H4 (cell line): ENCODE measurements around the gene TFDP2. TPM values are rescaled to one million over a fixed set of nuclear protein-coding genes. Genes with fewer than 3 reads are reported as not detected.
"Not testable (repeated sequence)": the region's sequence is repeated elsewhere in the genome, so short reads cannot be mapped to it uniquely, and the experiment has no call there.

ENCODE experiments used
- DNase-seq: peaks from one replicate; pipeline ENCODE4 v3.0.0-alpha.2; 2015; ENCODE audit warnings: low spot score
- total RNA-seq: library from RNA; depleted of rRNA; stranded (reverse); fragments of >200 nt; shearing (Covaris generic); gene quantifications from 2 replicates; pipeline ENCODE4 v1.2.3, GENCODE V29; 2014; rRNA removed

TFDP2 gene
- 66.5 and 71.4 TPM in 2 replicates for total RNA-seq

DNA sequence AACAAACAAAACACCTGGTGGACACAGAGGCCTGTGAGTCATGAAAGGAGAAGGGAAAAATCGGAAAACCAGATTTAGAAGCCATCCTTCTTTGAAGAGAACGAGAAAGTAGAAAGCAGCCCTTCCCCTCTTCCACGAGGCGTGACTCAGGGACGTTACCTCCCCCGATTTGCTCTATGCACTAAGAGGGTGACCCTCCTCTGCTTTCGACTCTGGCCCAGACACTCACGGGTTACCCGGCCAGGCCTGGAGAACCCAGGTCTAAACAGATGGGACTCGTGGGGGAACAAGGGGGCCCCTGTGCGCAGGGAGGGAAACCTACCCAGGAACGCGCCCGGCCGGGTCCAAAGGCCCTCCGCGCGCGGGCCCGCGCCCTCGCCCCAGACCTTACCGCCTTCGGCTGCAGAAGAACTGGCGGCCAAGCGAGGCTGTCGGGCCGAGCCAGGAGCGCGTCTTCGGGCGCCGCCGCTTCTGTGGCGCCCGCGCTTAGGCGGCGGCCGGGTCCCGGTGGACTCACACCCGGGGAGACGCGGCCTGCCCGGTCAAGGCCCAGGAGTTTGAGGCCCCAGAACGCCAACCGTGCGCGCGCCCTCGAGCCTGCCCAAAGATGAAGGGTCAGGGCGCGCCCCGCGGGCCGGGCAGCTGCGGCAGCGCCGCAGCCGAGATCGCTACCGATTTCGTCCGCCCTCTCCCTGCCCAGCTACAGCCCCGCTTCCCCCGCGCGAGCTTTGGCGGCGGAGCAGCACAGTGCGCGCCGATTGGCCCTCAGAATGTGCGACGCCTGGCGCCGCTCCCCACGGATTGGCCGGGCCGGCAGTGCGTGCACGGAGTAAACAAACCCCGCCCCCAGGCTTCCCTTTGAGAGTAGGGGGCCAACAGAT is at the start of gene TFDP2:
Gene TFDP2, minus strand, starts transcription at position 753 of the 881 bp plus-strand sequence. CDS start 47,795 bp downstream, outside the sequence.
- peak; percentile 83 for DNase-seq

DNA sequence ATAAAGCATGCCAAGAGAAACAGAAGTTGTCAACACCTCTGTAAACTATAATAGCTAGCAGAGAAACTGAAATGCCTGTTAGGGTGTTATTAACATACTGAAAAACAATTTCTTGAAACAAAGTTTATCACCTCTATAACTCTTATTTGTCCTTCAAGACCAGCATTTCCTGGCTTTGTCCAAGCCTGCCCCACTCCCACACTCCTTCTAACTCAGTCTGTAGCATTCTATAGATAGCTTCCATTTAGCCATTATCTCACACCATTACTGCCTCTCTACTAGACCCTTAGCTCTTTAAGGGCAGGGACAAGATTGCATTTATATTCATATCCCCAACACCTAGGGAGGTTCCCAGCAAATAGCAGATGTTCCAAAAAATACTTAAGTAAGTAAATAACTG is 39.5 kb upstream of the TFDP2 start:
- no peak for DNase-seq

GRCh38 chr3:142180761-142181362 is 31.5 kb upstream of the TFDP2 start:
- peak; percentile 22 for DNase-seq

- DNase-seq = no peak
Measured at GRCh38 chr3:142175478-142175877, 26.1 kb upstream of the TFDP2 start.

- no peak for DNase-seq
Measured at GRCh38 chr3:142174559-142174958, 25.2 kb upstream of the TFDP2 start.

GRCh38 chr3:142168514-142168913 is 19.2 kb upstream of the TFDP2 start:
- DNase-seq = no peak

DNA sequence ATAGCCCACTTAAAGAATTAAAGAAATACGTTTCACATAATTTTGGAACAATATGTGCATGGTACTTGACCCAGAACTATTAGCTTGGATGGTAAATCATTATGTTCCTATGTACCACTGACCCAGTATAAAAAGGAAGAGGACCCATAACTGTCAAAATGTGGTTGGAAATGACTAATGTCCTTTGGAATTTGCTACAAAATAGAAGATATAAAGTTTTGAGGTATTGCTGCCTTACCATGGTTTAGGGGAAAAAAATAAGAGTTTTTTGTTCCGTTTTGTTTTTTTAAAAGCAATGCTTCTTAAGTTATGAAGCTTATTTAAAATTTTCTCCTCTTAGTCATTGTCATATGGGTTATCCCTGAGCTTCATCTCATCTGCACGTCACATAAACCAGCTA is 15.8 kb upstream of the TFDP2 start:
- DNase-seq = no peak

GRCh38 chr3:142159083-142159740 is 9.9 kb upstream of the TFDP2 start:
- no peak for DNase-seq

DNA sequence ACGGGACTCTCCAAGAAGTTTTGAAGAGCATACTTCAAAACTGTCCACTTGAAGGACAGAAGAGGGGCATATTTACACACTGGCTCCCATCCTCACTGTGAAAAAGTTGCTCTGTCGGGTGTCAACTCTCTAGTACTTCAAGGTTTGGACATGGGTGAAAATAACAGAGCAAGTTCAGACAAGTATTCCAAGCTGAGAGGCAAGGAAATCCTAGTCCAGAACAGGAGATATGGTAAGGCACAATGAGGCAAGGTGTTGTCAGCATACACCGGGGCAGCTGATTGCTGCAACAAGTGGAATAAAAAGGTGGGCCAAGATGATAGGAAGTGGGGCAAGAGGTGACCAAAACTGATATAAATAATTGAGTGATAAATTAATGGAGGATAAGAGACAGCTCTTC is 4.8 kb upstream of the TFDP2 start:
- DNase-seq = no peak

GRCh38 chr3:142152384-142152783 is 3.0 kb upstream of the TFDP2 start:
- no peak for DNase-seq

DNA sequence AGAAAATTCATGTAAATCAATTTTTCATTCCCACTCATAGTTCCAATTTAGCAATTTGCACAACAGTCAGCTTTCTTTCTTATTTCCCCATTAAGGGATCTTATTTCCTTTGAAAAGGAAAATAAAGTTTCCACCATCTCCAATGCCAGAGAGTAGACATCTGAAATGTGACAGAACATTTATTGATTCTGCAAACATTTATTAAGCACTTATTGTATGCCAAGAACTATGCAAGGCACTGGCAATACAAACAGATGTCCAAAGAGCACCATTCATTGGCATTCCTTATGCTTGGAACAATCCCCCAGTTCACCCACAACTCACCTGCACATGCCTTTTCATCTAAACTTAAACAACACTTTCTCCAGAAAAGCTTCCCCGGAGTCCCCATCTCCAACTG is 2.5 kb upstream of the TFDP2 start:
- no peak for DNase-seq

DNA sequence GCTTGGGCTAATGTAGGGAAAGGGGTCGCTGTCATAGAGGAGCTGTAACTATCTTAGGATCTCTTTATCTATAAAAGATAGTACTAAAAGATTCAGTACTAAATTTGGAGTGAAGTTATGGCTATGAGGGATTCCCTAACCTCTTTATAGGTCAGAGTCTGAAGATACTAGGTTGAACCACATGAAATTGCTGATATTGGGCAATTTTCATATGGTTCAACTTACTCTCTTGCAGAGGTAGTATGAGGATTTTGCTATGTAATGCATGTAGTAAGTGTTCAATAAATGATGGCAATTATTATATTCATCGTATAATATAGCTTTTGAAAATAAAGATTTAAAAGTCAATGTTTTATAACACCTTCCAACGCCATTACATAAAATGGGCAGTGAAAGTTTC is 1.9 kb upstream of the TFDP2 start:
- DNase-seq = no peak

DNA sequence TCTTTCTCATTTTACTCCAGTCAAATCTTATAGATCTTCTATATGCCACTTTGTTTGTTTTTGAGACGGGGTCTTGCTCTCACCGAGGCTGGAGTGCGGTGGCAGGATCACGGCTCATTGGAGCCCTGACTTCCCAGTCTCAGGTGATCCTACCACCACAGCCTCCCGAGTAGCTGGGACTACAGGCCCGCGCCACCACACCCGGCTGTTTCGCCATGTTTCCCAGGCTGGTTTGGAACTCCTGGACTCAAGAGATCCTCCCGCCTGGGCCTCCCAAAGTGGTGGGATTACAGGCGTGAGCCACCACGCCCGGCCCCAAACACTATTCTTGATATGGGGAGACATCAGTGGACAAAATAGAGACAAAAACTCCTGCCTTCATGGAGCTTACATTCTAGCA is 927 bp upstream of the TFDP2 start:
- no peak for DNase-seq

GRCh38 chr3:142149673-142149992 is 289 bp upstream of the TFDP2 start:
- DNase-seq = no peak

DNA sequence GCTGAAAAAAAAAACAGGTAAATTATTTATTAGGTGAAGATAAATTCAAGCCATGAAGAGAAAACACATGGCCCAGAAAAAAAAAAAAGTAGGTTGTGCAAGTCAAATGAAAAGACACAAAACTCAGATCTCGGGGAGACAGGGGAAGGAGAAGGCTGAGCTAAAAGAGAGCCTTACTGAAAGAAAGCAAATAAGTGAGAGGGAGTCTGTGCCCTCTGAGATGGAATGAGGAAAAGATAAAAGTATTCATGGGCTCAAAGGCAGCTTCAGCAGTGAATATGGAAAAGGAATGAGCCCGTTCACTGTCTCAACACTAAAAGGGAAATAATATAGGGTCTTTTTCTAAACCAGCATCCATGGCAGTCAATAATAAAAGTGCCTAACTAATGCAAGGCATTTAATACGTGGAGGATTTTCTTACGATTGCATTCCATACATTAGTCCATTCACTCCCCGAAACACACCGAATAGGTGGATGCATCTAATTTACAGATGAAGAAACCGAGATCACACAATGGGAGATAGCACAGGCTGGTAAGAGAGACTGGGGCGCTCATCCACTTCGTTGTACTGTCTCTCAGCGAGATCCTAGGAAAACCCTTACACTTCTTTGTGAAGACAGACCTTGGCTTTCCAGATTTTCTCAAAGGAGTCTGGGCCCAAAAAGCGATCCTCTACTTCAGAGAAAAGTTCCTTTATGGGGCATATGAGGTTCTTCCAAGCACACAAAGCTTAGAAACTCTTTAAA is 1.1 kb downstream of the TFDP2 start:
- no peak for DNase-seq

DNA sequence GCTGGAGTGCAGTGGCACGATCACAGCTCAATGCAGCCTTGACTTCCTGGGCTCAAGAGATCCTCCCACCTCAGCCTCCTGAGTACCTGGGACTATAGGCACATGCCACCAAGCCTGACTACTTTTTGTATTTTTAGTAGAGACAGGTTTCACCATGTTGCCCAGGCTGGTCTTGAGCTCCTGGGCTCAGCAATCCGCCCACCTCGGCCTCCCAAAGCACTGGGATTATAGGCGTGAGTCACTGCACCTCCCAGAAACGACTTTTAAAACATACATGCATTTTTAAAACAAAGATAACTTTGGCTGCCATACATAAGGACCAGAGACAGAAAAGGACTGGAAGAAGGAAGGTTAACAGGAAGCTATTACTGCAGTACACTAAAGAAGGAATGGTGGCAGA is 4.8 kb downstream of the TFDP2 start:
- not testable (repeated sequence) for DNase-seq

DNA sequence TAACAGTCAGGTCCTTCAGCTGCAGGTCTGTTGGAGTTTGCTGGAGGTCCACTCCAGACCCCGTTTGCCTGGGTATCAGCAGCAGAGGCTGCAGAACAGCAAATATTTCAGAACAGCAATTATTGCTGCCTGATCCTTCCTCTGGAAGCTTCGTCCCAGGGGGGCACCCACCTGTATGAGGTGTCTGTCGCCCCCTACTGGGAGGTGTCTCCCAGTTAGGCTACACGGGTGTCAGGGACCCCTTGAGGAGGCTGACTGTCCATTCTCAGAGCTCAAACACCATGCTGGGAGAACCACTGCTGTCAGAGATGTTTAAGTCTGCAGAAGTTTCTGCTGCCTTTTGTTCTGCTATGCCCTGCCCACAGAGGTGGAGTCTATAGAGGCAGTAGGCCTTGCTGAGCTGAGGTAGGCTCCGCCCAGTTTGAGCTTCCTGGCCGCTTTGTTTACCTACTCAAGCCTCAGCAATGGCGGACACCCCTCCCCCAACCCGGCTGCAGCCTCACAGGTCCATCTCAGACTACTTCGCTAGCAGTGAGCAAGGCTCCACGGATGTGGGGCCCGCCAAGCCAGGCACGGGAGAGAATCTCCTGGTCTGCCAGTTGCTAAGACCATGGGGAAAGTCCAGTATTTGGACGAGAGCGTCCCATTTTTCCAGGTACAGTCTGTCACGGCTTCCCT is 8.6 kb downstream of the TFDP2 start:
- not testable (repeated sequence) for DNase-seq

GRCh38 chr3:142137089-142137488 is 12.3 kb downstream of the TFDP2 start:
- DNase-seq = not testable (repeated sequence)

- DNase-seq = no peak
Measured at GRCh38 chr3:142134799-142135325, 14.5 kb downstream of the TFDP2 start.

DNA sequence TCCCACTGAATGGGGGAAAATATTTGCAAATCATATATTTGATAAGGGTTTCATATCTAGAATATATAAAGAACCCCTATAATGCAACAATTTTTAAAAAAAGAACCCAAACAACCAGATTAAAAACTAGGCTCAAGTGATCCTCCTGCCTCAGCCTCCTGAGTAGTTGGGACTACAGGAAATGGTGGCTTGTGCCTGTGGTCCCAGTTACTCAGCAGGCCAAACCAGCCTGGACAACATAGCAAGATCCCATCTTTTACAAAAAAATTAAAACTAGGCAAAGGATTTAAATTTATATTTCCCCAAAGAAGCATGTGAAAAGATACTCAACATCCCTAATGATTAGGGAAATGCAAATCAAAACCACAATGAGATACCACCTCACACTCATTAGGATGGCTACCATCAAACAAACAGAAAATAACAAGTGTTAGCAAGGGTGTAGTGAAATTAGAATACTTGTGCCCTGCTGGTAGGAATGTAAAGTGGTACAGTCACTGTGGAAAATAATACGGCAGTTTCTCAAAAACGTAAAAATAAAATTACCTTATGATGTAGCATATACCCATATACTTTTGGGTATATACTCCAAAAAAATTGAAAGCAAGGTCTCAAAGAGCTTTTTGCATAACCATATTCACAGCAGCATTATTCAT is 19.7 kb downstream of the TFDP2 start:
- DNase-seq = no peak
